Neural progenitor cell (in vitro differentiated cells): ENCODE data around the gene DCX. TPM values are rescaled to one million over a fixed set of nuclear protein-coding genes. Genes with fewer than 3 reads are reported as not detected.

Experiments
- DNase-seq: peaks from one replicate; pipeline ENCODE4 v3.0.0-alpha.2; 2016; ENCODE audit warnings: low spot score
- H2AFZ ChIP-seq: fragments of 200-600 bp; sonication (generic); replicated peaks from 2 replicates; pipeline ENCODE4 v1.6.1; 2016; ENCODE audit warnings: antibody characterized with exemption
- H3F3A ChIP-seq: fragments of 200-600 bp; sonication (generic); 2 replicates; pipeline ENCODE4 v1.6.1; 2016; ENCODE audit warnings: antibody characterized with exemption, low read depth
- H3K27ac ChIP-seq: fragments of 200-600 bp; sonication (generic); 2 replicates; pipeline ENCODE4 v1.5.1; 2016; ENCODE audit warnings: mild to moderate bottlenecking
- H3K27me3 ChIP-seq: fragments of 200-600 bp; sonication (generic); 2 replicates; pipeline ENCODE4 v1.6.1; 2016; ENCODE audit warnings: mild to moderate bottlenecking, moderate library complexity
- H3K36me3 ChIP-seq: fragments of 200-600 bp; sonication (generic); 2 replicates; pipeline ENCODE4 v1.5.1; 2016
- H3K4me1 ChIP-seq: fragments of 200-600 bp; sonication (generic); 2 replicates; pipeline ENCODE4 v1.6.1; 2016; ENCODE audit warnings: mixed run types
- H3K4me2 ChIP-seq: fragments of 200-600 bp; sonication (generic); 2 replicates; pipeline ENCODE4 v1.6.1; 2016
- H3K4me3 ChIP-seq: fragments of 200-600 bp; sonication (generic); 2 replicates; pipeline ENCODE4 v1.5.1; 2016
- H3K79me2 ChIP-seq: fragments of 200-600 bp; sonication (generic); 2 replicates; pipeline ENCODE4 v1.6.1; 2016; ENCODE audit warnings: low read depth
- H3K9ac ChIP-seq: fragments of 200-600 bp; sonication (generic); 2 replicates; pipeline ENCODE4 v1.6.1; 2016
- H3K9me3 ChIP-seq: fragments of 200-600 bp; sonication (generic); 2 replicates; pipeline ENCODE4 v1.5.1; 2016; ENCODE audit warnings: low read depth
- H4K20me1 ChIP-seq: fragments of 200-600 bp; sonication (generic); 2 replicates; pipeline ENCODE4 v1.6.1; 2016; ENCODE audit warnings: low read depth
- H3K27ac Mint-ChIP-seq: 3 replicates; pipeline ENCODE4 v1.8.0; 2021; ENCODE audit warnings: mixed read lengths
- H3K27me3 Mint-ChIP-seq: 2 replicates; pipeline ENCODE4 v1.8.0; 2022; ENCODE audit warnings: low read depth, mild to moderate bottlenecking, inconsistent platforms, moderate library complexity, mixed read lengths; ENCODE audit not compliant: insufficient read depth
- H3K36me3 Mint-ChIP-seq: 3 replicates; pipeline ENCODE4 v1.8.0; 2021; ENCODE audit warnings: mixed read lengths
- H3K4me1 Mint-ChIP-seq: 3 replicates; pipeline ENCODE4 v1.8.0; 2021; ENCODE audit warnings: mixed read lengths
- H3K4me3 Mint-ChIP-seq: 3 replicates; pipeline ENCODE4 v1.8.0; 2021; ENCODE audit warnings: mild to moderate bottlenecking, moderate library complexity, mixed read lengths
- H3K9me3 Mint-ChIP-seq: 3 replicates; pipeline ENCODE4 v1.8.0; 2020; ENCODE audit warnings: mixed read lengths
- EZH2 ChIP-seq: fragments of 200-600 bp; sonication (generic); IDR thresholded peaks from 2 replicates; pipeline ENCODE4 v1.6.1; 2017; ENCODE audit warnings: antibody characterized with exemption, mild to moderate bottlenecking, moderate library complexity
- EZH2phosphoT487 ChIP-seq: fragments of 200-600 bp; sonication (generic); IDR thresholded peaks from 2 replicates; pipeline ENCODE4 v1.6.1; 2017; ENCODE audit warnings: antibody characterized with exemption
- total RNA-seq: library from RNA; depleted of rRNA; stranded (reverse); fragments of >200 nt; gene quantifications from 2 replicates; pipeline ENCODE4 v1.2.3, GENCODE V29; 2015; ENCODE audit warnings: low replicate concordance
- TF ChIP-seq, protein P1 (sequence below): fragments of 200-600 bp; sonication (generic); IDR thresholded peaks from 2 replicates; pipeline ENCODE4 v1.5.1; 2017; ENCODE audit warnings: antibody characterized with exemption, mild to moderate bottlenecking

Gene DCX
- 4.7 and 4.8 TPM in 2 replicates for total RNA-seq

DNA sequence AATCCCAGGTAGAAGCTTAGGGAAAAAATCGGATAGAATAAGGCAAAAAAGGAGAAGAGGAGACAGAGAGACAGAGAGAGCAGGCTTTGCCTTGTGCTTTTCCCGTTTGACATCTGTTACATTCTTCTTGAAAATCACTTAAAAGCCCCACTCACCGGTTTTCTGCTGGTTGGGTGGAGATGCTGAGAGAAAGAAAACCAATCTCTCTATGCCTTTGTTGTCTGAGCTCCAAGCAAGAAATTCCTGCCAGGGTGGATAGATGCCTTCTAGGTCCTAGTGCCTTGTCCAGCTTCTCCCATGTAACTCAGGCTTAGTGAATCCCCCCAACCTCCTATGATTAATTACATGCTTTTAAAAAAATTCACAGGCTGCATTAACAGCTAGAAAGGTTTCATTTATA is at the start of gene DCX:
TSS of gene DCX (minus strand) at position 210 of the 400 bp plus-strand sequence. CDS start 1,794 bp downstream, outside the sequence.
- Histone ChIP-seq H3K36me3 (no peaks in the 10 kb centered on the region), H3K4me3 (peak within 1 kb of the TSS; percentile 43), H2AFZ (peak within 1 kb of the TSS; percentile 5), H3F3A (peaks cover 28% of the 10 kb centered on the region), H4K20me1 (no peaks in the 10 kb centered on the region), H3K9ac (no peak within 1 kb of the TSS), H3K79me2 (no peaks in the 10 kb centered on the region), H3K27ac (peak within 1 kb of the TSS; percentile 11), H3K27me3 (no peaks in the 10 kb centered on the region), H3K4me1 (peaks cover 34% of the 10 kb centered on the region), H3K9me3 (no peaks in the 10 kb centered on the region), H3K4me2 (peak within 1 kb of the TSS; percentile 85)
- Mint-ChIP-seq H3K27ac (peak within 1 kb of the TSS; percentile 99), H3K9me3 (no peaks in the 10 kb centered on the region), H3K4me3 (peak within 1 kb of the TSS; percentile 93), H3K4me1 (peaks cover 35% of the 10 kb centered on the region), H3K36me3 (peaks cover 4% of the 10 kb centered on the region), H3K27me3 (peaks cover 3% of the 10 kb centered on the region)
- peak; percentile 70 for DNase-seq
- TF ChIP-seq EZH2phosphoT487: no peak

DNA sequence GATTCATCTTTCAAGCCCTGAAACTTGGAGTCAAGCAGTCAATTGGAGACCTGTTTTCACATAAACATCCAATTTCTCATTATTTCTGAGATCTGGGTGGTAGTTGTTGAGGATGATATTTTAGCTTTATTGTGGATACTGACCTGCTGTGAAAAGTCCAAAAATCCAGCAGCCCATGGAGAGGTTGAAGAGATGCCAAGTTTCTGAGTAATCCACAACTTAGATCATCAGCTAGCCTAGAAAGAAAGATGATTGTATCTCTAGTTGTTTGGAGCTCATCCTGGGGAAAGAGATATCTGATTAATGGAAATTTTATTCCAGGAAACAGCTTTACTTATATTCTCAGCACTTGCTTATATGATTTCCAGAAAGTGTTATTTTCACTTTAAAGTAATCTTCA is 48.6 kb upstream of the DCX start:
- H3K4me1 ChIP-seq: no peaks in the 10 kb centered on the region
- no peak overlapping the region for H3K27ac Mint-ChIP-seq
- TF ChIP-seq EZH2: no peak
- TF ChIP-seq, protein P1, sequence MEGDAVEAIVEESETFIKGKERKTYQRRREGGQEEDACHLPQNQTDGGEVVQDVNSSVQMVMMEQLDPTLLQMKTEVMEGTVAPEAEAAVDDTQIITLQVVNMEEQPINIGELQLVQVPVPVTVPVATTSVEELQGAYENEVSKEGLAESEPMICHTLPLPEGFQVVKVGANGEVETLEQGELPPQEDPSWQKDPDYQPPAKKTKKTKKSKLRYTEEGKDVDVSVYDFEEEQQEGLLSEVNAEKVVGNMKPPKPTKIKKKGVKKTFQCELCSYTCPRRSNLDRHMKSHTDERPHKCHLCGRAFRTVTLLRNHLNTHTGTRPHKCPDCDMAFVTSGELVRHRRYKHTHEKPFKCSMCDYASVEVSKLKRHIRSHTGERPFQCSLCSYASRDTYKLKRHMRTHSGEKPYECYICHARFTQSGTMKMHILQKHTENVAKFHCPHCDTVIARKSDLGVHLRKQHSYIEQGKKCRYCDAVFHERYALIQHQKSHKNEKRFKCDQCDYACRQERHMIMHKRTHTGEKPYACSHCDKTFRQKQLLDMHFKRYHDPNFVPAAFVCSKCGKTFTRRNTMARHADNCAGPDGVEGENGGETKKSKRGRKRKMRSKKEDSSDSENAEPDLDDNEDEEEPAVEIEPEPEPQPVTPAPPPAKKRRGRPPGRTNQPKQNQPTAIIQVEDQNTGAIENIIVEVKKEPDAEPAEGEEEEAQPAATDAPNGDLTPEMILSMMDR: no peak
- no peak for TF ChIP-seq EZH2phosphoT487
- H3K9ac ChIP-seq: no peak overlapping the region
- no peak overlapping the region for H3K4me3 Mint-ChIP-seq
- no peaks in the 10 kb centered on the region for H4K20me1 ChIP-seq
- H3K27me3 Mint-ChIP-seq: peaks cover 5% of the 10 kb centered on the region
- H3K27ac ChIP-seq: no peak overlapping the region
- no peaks in the 10 kb centered on the region for H3K9me3 Mint-ChIP-seq
- H2AFZ ChIP-seq: no peak overlapping the region
- H3K4me2 ChIP-seq: no peak overlapping the region
- no peak overlapping the region for H3K4me3 ChIP-seq
- H3F3A ChIP-seq: no peaks in the 10 kb centered on the region
- H3K79me2 ChIP-seq: no peaks in the 10 kb centered on the region
- H3K9me3 ChIP-seq: no peaks in the 10 kb centered on the region
- no peaks in the 10 kb centered on the region for H3K36me3 Mint-ChIP-seq
- H3K27me3 ChIP-seq: no peaks in the 10 kb centered on the region
- DNase-seq: no peak
- H3K36me3 ChIP-seq: no peaks in the 10 kb centered on the region
- no peaks in the 10 kb centered on the region for H3K4me1 Mint-ChIP-seq

DNA sequence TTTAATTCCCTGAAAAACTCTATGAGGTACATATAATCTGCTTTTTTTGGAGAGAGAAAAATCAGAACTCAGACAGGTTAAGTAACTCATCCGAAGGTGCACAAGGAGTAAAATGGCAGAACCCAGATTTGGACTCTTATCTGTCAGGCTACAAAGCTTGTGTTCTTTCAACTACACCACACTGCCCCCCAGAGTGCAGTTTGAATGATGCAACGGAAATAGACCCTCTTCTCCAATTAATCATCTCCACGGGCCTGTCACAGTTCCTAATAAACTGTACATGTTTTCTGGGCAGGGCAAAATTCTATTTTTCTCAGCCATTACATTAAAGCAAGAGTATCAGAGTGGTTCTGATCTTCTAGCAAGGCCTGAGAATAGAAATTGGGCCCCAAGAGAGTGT is 35.3 kb upstream of the DCX start:
- H3K4me3 ChIP-seq: no peak overlapping the region
- no peaks in the 10 kb centered on the region for H3K9me3 ChIP-seq
- H3K36me3 ChIP-seq: no peaks in the 10 kb centered on the region
- H3K27me3 Mint-ChIP-seq: peaks cover 2% of the 10 kb centered on the region
- no peak for TF ChIP-seq EZH2
- TF ChIP-seq, protein P1: peak; percentile 75
- no peak overlapping the region for H3K4me3 Mint-ChIP-seq
- H3K9ac ChIP-seq: no peak overlapping the region
- H3K27ac ChIP-seq: no peak overlapping the region
- no peaks in the 10 kb centered on the region for H3K27me3 ChIP-seq
- H3K9me3 Mint-ChIP-seq: no peaks in the 10 kb centered on the region
- H4K20me1 ChIP-seq: no peaks in the 10 kb centered on the region
- peak; percentile 81 for DNase-seq
- H3K79me2 ChIP-seq: no peaks in the 10 kb centered on the region
- no peaks in the 10 kb centered on the region for H3F3A ChIP-seq
- no peaks in the 10 kb centered on the region for H3K36me3 Mint-ChIP-seq
- no peak overlapping the region for H3K27ac Mint-ChIP-seq
- H3K4me1 ChIP-seq: peaks cover 7% of the 10 kb centered on the region
- peaks cover 8% of the 10 kb centered on the region for H3K4me1 Mint-ChIP-seq
- peak overlapping the region; percentile 73 for H2AFZ ChIP-seq
- H3K4me2 ChIP-seq: no peak overlapping the region

DNA sequence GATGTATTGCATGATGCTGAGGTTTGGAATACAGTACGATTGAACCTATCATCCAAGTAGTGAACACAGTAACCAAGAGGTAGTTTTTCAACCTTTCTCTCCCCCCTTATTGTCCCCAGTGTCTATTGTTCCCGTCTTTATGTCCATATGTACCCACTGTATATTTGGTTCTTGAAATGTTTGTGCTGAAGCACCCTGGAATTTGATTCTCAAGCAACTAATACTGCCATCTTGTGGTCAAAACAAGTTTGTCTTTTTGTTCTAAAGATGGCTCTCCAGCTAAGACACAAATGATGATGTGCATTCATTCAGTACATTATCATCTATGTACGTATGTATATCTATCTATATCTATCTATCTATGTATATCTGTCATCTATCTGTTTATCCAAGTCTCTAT is 33.5 kb upstream of the DCX start:
- H3K4me3 Mint-ChIP-seq: no peak overlapping the region
- Histone ChIP-seq H3K27ac (no peak overlapping the region), H3K9me3 (no peaks in the 10 kb centered on the region), H2AFZ (no peak overlapping the region), H4K20me1 (no peaks in the 10 kb centered on the region), H3K36me3 (no peaks in the 10 kb centered on the region), H3K27me3 (no peaks in the 10 kb centered on the region), H3K4me3 (no peak overlapping the region), H3K79me2 (no peaks in the 10 kb centered on the region), H3K9ac (no peak overlapping the region), H3F3A (no peaks in the 10 kb centered on the region), H3K4me1 (peaks cover 7% of the 10 kb centered on the region), H3K4me2 (no peak overlapping the region)
- H3K4me1 Mint-ChIP-seq: peaks cover 8% of the 10 kb centered on the region
- H3K36me3 Mint-ChIP-seq: no peaks in the 10 kb centered on the region
- H3K9me3 Mint-ChIP-seq: no peaks in the 10 kb centered on the region
- H3K27ac Mint-ChIP-seq: no peak overlapping the region
- peak; percentile 80 for DNase-seq
- TF ChIP-seq EZH2phosphoT487: no peak
- TF ChIP-seq, protein P1: peak; percentile 83
- peaks cover 2% of the 10 kb centered on the region for H3K27me3 Mint-ChIP-seq
